ENCODE results near the gene OR52E6.

GRCh38 chr11:5881756-5882155, 40.1 kb upstream of the OR52E6 start:
- TF ChIP-seq CTCF (IDR thresholded peaks at IDR 0.05) = no peak
- TF ChIP-seq POLR2AphosphoS5 (IDR thresholded peaks at IDR 0.05) = no peak
